ENCODE results near the gene SEC22B. TPM values are rescaled to one million over a fixed set of nuclear protein-coding genes. Genes with fewer than 3 reads are reported as not detected.
A peak's percentile ranks its signal among the peaks of the same experiment; 100 is the strongest.
"Not testable (repeated sequence)": the region's sequence is repeated elsewhere in the genome, so short reads cannot be mapped to it uniquely, and the experiment has no call there.

SEC22B gene
- total RNA-seq, 1 experiment from 2014 or later, result 40.8 TPM

- H3K4me3 ChIP-seq; H3K4me1 ChIP-seq (replicated peaks); H3K27me3 ChIP-seq (replicated peaks); DNase-seq (ENCODE audit: low read depth in 1 of 2, low spot score in 2 of 2); H3K36me3 ChIP-seq; H3K27ac ChIP-seq; H3K9me3 ChIP-seq (replicated peaks): not testable (repeated sequence)
These were observed 42.4 kb downstream of the SEC22B start for GRCh38 chr1:120133928-120134325.

GRCh38 chr1:120133228-120133927, 42.9 kb downstream of the SEC22B start:
- H3K4me1 ChIP-seq (replicated peaks), result 0 out of 2 replicates have a peak, but pooled peaks cover 5% of the 10 kb centered on the region
- H3K27ac ChIP-seq, result no peak overlapping the region
- H3K9me3 ChIP-seq (replicated peaks), result no peaks in the 10 kb centered on the region
- H3K4me3 ChIP-seq, result no peak overlapping the region
- no peaks in the 10 kb centered on the region for H3K27me3 ChIP-seq (replicated peaks)
- no peak for DNase-seq (ENCODE audit: low read depth in 1 of 2, low spot score in 2 of 2)
- no peaks in the 10 kb centered on the region for H3K36me3 ChIP-seq

- H3K4me3 ChIP-seq; H3K36me3 ChIP-seq; H3K27me3 ChIP-seq (replicated peaks); H3K4me1 ChIP-seq (replicated peaks); H3K27ac ChIP-seq; H3K9me3 ChIP-seq (replicated peaks); DNase-seq (ENCODE audit: low read depth in 1 of 2, low spot score in 2 of 2): not testable (repeated sequence)
These were observed 43.9 kb downstream of the SEC22B start for GRCh38 chr1:120132406-120132763.

- DNase-seq (ENCODE audit: low read depth in 1 of 2, low spot score in 2 of 2), result peak; percentile 46 to 61
- H3K36me3 ChIP-seq; H3K4me1 ChIP-seq (replicated peaks); H3K27me3 ChIP-seq (replicated peaks); H3K4me3 ChIP-seq; H3K27ac ChIP-seq; H3K9me3 ChIP-seq (replicated peaks): not testable (repeated sequence)
These were observed 44.5 kb downstream of the SEC22B start for GRCh38 chr1:120131611-120132405.

- not testable (repeated sequence) for H3K36me3 ChIP-seq; H3K27ac ChIP-seq; H3K27me3 ChIP-seq (replicated peaks); H3K4me1 ChIP-seq (replicated peaks); H3K4me3 ChIP-seq; DNase-seq (ENCODE audit: low read depth in 1 of 2, low spot score in 2 of 2); H3K9me3 ChIP-seq (replicated peaks)
These were observed 48.4 kb downstream of the SEC22B start for GRCh38 chr1:120127921-120128320.

GRCh38 chr1:120126216-120126615, 50.1 kb downstream of the SEC22B start:
- H3K36me3 ChIP-seq; H3K9me3 ChIP-seq (replicated peaks): not testable (repeated sequence)

GRCh38 chr1:120124628-120125027, 51.7 kb downstream of the SEC22B start:
- H3K27ac ChIP-seq; DNase-seq (ENCODE audit: low read depth in 1 of 2, low spot score in 2 of 2): not testable (repeated sequence)

More at GRCh38 chr1:120126216-120126615, 50.1 kb downstream of the SEC22B start:
- H3K4me1 ChIP-seq (replicated peaks); H3K27ac ChIP-seq; H3K27me3 ChIP-seq (replicated peaks); H3K4me3 ChIP-seq; DNase-seq (ENCODE audit: low read depth in 1 of 2, low spot score in 2 of 2): not testable (repeated sequence)

GRCh38 chr1:120123813-120124510, 52.4 kb downstream of the SEC22B start:
- H3K27ac ChIP-seq; H3K4me3 ChIP-seq; H3K4me1 ChIP-seq (replicated peaks); H3K27me3 ChIP-seq (replicated peaks); H3K36me3 ChIP-seq; DNase-seq (ENCODE audit: low read depth in 1 of 2, low spot score in 2 of 2); H3K9me3 ChIP-seq (replicated peaks): not testable (repeated sequence)

More at GRCh38 chr1:120124628-120125027, 51.7 kb downstream of the SEC22B start:
- H3K36me3 ChIP-seq; H3K4me1 ChIP-seq (replicated peaks); H3K9me3 ChIP-seq (replicated peaks); H3K27me3 ChIP-seq (replicated peaks); H3K4me3 ChIP-seq: not testable (repeated sequence)

- not testable (repeated sequence) for DNase-seq (ENCODE audit: low read depth in 1 of 2, low spot score in 2 of 2); H3K27ac ChIP-seq; H3K36me3 ChIP-seq; H3K4me1 ChIP-seq (replicated peaks); H3K4me3 ChIP-seq; H3K9me3 ChIP-seq (replicated peaks); H3K27me3 ChIP-seq (replicated peaks)
These were observed 53.9 kb downstream of the SEC22B start for GRCh38 chr1:120122262-120122893.

- not testable (repeated sequence) for H3K27ac ChIP-seq; H3K4me1 ChIP-seq (replicated peaks); H3K27me3 ChIP-seq (replicated peaks); H3K9me3 ChIP-seq (replicated peaks); H3K36me3 ChIP-seq; H3K4me3 ChIP-seq; DNase-seq (ENCODE audit: low read depth in 1 of 2, low spot score in 2 of 2)
These were observed 54.5 kb downstream of the SEC22B start for GRCh38 chr1:120121830-120122229.

GRCh38 chr1:120120525-120120924, 55.8 kb downstream of the SEC22B start:
- not testable (repeated sequence) for H3K27me3 ChIP-seq (replicated peaks); H3K27ac ChIP-seq; H3K9me3 ChIP-seq (replicated peaks); DNase-seq (ENCODE audit: low read depth in 1 of 2, low spot score in 2 of 2); H3K36me3 ChIP-seq; H3K4me3 ChIP-seq; H3K4me1 ChIP-seq (replicated peaks)

GRCh38 chr1:120117371-120118177, 58.7 kb downstream of the SEC22B start:
- not testable (repeated sequence) for H3K4me3 ChIP-seq; H3K27ac ChIP-seq; H3K9me3 ChIP-seq (replicated peaks); H3K36me3 ChIP-seq; H3K4me1 ChIP-seq (replicated peaks); H3K27me3 ChIP-seq (replicated peaks)
- peak in 1 of 2 experiments; percentile 27 for DNase-seq (ENCODE audit: low read depth in 1 of 2, low spot score in 2 of 2)

- H3K27ac ChIP-seq; DNase-seq (ENCODE audit: low read depth in 1 of 2, low spot score in 2 of 2); H3K9me3 ChIP-seq (replicated peaks); H3K27me3 ChIP-seq (replicated peaks); H3K4me3 ChIP-seq; H3K4me1 ChIP-seq (replicated peaks); H3K36me3 ChIP-seq: not testable (repeated sequence)
These were observed 60.2 kb downstream of the SEC22B start for GRCh38 chr1:120116094-120116493.

All from SJSA1 (cell line).